Ectodermal cell (in vitro differentiated cells): ENCODE results near the gene CLSTN2.

Experiments used
- H3K27ac ChIP-seq: 2 replicates; pipeline ENCODE4 v1.7.0; 2013; ENCODE audit warnings: mild to moderate bottlenecking, low read depth, low read length; ENCODE audit not compliant: insufficient read depth, poor library complexity, severe bottlenecking
- H3K27me3 ChIP-seq: 2 replicates; pipeline ENCODE4 v1.7.0; 2013; ENCODE audit warnings: mild to moderate bottlenecking, low read length; ENCODE audit not compliant: insufficient read depth, control insufficient read depth, poor library complexity, severe bottlenecking
- H3K36me3 ChIP-seq: one replicate; pipeline ENCODE4 v1.7.0; 2013; ENCODE audit warnings: low read length; ENCODE audit not compliant: control insufficient read depth, insufficient read depth
- H3K4me1 ChIP-seq: one replicate; pipeline ENCODE4 v1.7.0; 2013; ENCODE audit warnings: low read length; ENCODE audit not compliant: control insufficient read depth, insufficient read depth
- H3K4me3 ChIP-seq: 2 replicates; pipeline ENCODE4 v1.7.0; 2013; ENCODE audit warnings: low read depth, low read length, control low read depth; ENCODE audit not compliant: insufficient read depth
- H3K9me3 ChIP-seq: 2 replicates; pipeline ENCODE4 v1.7.0; 2013; ENCODE audit warnings: mild to moderate bottlenecking, low read length, moderate library complexity; ENCODE audit not compliant: control insufficient read depth
- WGBS, 2 experiments: methylation state at CpG; one replicate each; pipeline ENCODE4 v1.1.7; 2013; ENCODE audit warnings: missing lambda C conversion rate in 2 of 2; 5-methylcytosine and 5-hydroxymethylcytosine counted together

The CLSTN2 gene

DNA sequence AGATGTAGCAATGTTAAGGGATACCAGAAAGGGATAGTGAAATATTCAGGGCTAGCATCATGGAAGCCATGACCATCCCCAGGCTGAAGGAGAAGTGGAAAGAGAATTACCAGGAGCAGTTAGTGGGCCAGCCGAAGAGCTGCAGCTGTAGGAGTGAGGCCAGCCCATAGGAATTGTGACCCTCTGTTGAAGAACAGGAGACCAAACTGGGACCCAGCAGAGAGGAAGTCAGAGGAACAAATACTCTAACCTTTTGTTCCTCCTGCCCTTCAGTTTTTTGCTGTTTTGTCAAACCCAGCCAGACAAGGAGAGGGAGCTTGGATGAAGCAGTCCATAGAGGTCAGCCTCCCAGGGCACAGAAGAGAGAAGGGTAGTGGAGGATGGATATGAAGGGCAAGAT lies 115.4 kb downstream of the CLSTN2 start:
- WGBS, 2 experiments = 78 to 88% methylated on average over 1 of the region's 1 CpG
- H3K36me3 ChIP-seq = no peaks in the 10 kb centered on the region
- no peaks in the 10 kb centered on the region for H3K27me3 ChIP-seq
- H3K27ac ChIP-seq = no peak overlapping the region
- H3K9me3 ChIP-seq = no peaks in the 10 kb centered on the region
- no peaks in the 10 kb centered on the region for H3K4me1 ChIP-seq
- H3K4me3 ChIP-seq = no peak overlapping the region

GRCh38 chr3:140051019-140051957 lies 116.3 kb downstream of the CLSTN2 start:
- Histone ChIP-seq H3K4me1 (no peaks in the 10 kb centered on the region), H3K27me3 (no peaks in the 10 kb centered on the region), H3K9me3 (no peaks in the 10 kb centered on the region), H3K27ac (no peak overlapping the region), H3K36me3 (no peaks in the 10 kb centered on the region), H3K4me3 (no peak overlapping the region)
- WGBS, 2 experiments = 66 to 68% methylated on average over 12 of the region's 12 CpGs

DNA sequence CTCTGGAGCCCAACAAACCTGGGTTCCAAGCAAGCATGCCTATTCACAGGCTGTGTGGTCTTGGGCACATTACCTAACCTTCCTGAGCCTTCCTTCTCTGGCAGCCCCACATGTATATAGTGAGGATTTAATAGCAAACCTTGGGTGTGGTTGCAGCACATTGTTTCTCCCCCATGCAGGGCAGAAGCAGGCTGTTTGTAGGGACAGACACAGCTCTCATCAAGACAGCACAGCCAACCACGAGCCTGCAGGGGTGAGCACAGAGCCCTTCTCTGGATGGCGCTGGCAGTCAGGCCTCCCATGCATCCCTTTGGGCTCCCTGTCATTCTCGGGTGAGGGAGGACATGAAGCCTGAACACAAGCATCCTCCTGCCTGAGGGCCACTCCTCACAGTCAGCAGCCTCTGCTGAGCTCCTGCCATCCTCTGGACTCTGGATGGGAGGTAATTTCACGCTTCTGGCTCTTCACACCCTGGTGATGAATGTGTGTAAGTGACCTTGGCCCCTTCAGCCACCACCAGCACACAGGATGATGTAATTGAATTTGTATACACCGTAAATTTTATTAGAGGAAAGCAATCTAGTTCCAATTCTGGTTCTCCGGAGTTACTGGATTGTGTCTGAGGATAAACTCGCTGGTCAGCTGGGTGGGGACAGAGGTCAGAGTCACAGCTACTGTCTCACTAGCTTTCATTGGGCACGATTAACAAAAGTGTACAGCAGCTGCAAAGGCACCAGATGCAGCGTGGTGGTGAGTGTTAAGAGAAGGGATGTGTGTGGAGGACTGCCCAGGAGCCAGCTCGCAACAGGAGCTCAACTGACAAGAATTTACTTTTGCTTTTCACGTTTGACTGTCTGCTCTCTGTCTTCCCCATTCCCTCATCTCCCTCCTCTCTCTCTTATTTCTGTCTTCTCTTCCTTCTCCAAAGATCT lies 118.1 kb downstream of the CLSTN2 start:
- Histone ChIP-seq H3K4me1 (no peaks in the 10 kb centered on the region), H3K27me3 (no peaks in the 10 kb centered on the region)

DNA sequence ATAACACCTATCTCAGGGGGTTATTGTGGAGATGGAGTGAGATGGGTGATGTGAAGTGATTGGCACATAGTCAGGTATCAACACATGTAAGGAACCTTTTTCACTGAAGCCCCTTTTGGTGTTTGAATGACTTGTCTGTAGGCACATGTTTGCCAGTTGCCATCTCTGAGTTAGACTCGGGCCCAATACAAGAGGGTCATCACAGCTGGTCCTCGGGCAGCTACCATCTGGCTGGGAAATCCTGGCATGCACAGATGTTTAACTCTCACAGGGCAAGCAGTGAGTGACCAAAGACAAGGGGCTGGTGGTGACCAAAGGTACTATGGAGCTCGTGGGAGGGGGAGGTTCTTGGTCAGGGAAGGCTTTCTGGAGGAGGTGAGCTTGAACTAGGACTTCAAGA lies 118.8 kb downstream of the CLSTN2 start:
- Histone ChIP-seq H3K27ac (no peak overlapping the region), H3K4me1 (no peaks in the 10 kb centered on the region), H3K4me3 (no peak overlapping the region), H3K36me3 (no peaks in the 10 kb centered on the region), H3K9me3 (no peaks in the 10 kb centered on the region), H3K27me3 (no peaks in the 10 kb centered on the region)
- 92 to 97% methylated on average over 3 of the region's 3 CpGs for WGBS, 2 experiments

More for the DNA sequence above, 118.1 kb downstream of the CLSTN2 start:
- Histone ChIP-seq H3K27ac (no peak overlapping the region), H3K4me3 (no peak overlapping the region), H3K36me3 (no peaks in the 10 kb centered on the region), H3K9me3 (no peaks in the 10 kb centered on the region)
- 85 to 86% methylated on average over 11 of the region's 11 CpGs for WGBS, 2 experiments

DNA sequence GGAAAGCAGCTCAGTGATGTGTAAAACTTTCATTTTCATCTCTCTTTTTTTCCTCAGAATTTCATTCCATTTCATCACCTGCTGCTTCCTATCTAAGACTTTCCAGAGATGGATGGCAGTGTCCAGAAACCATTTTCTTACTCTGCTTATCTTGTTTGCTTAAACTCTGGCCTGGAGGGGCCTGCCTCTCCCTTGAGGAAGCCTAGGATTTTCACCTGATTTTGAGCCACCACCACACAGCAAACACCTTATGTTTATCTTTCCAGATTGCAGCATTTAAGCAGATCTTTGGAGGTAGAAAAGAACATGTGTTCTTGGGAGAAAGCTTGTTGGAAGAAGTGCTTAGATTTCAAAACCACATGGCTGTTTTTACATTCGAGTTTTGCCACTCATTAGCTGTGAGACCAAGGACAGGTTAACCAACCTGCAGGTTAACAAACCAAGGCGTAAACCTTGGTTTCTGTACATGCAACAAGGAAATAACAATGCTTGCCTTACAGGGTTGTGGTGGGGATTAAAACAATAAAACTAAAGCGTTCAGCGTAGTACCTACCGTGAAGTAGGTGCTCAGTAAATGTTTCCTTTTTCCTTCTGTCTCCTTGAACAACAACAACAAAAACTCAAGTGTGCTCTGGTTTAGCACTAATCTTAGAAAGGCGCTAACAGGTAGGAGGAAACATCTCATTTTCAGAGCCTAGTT lies 120.3 kb downstream of the CLSTN2 start:
- H3K4me1 ChIP-seq = no peaks in the 10 kb centered on the region
- no peaks in the 10 kb centered on the region for H3K36me3 ChIP-seq
- H3K27me3 ChIP-seq = no peaks in the 10 kb centered on the region
- no peaks in the 10 kb centered on the region for H3K9me3 ChIP-seq
- H3K4me3 ChIP-seq = no peak overlapping the region
- WGBS, 2 experiments = 91 to 95% methylated on average over 6 of the region's 6 CpGs
- H3K27ac ChIP-seq = no peak overlapping the region

DNA sequence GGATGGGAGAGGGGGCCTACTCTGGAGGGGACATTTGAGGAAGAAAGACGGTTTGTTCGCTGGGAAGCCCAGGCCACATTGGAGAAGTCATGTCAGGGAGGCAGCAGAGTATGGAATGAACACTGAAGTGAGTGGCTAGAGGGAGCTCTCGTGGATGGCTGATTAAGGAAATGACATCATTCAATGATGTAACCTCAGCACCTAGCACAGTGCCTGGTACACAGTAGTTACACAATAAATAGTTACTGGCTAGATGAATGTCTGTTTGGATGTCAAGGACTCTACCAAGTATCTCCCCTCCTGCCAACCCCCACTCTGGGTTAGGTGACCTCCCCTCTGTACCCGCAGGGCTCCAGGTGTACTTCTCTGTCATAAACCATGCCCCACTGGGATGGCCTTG lies 121.1 kb downstream of the CLSTN2 start:
- H3K36me3 ChIP-seq = no peaks in the 10 kb centered on the region
- H3K9me3 ChIP-seq = no peaks in the 10 kb centered on the region
- WGBS, 2 experiments = 91 to 97% methylated on average over 4 of the region's 4 CpGs
- no peak overlapping the region for H3K27ac ChIP-seq
- H3K4me3 ChIP-seq = no peak overlapping the region
- no peaks in the 10 kb centered on the region for H3K27me3 ChIP-seq
- H3K4me1 ChIP-seq = no peaks in the 10 kb centered on the region

GRCh38 chr3:140061211-140061610 lies 126.2 kb downstream of the CLSTN2 start:
- WGBS, 2 experiments = 87 to 92% methylated on average over 2 of the region's 2 CpGs
- no peak overlapping the region for H3K4me3 ChIP-seq
- H3K9me3 ChIP-seq = no peaks in the 10 kb centered on the region

GRCh38 chr3:140062461-140062860 lies 127.5 kb downstream of the CLSTN2 start:
- no peak overlapping the region for H3K4me3 ChIP-seq
- H3K27ac ChIP-seq = no peak overlapping the region
- H3K4me1 ChIP-seq = no peaks in the 10 kb centered on the region
- H3K27me3 ChIP-seq = no peaks in the 10 kb centered on the region
- no peaks in the 10 kb centered on the region for H3K36me3 ChIP-seq
- H3K9me3 ChIP-seq = no peaks in the 10 kb centered on the region

More at GRCh38 chr3:140061211-140061610, 126.2 kb downstream of the CLSTN2 start:
- Histone ChIP-seq H3K4me1 (no peaks in the 10 kb centered on the region), H3K27me3 (no peaks in the 10 kb centered on the region), H3K36me3 (no peaks in the 10 kb centered on the region), H3K27ac (no peak overlapping the region)

- H3K27ac ChIP-seq = no peak overlapping the region
- no peak overlapping the region for H3K4me3 ChIP-seq
- no peaks in the 10 kb centered on the region for H3K27me3 ChIP-seq
- no peaks in the 10 kb centered on the region for H3K9me3 ChIP-seq
- H3K4me1 ChIP-seq = no peaks in the 10 kb centered on the region
- 93 to 98% methylated on average over 3 of the region's 3 CpGs for WGBS, 2 experiments
- H3K36me3 ChIP-seq = no peaks in the 10 kb centered on the region
Measured at GRCh38 chr3:140067487-140067886, 132.5 kb downstream of the CLSTN2 start.
